Mesendoderm (in vitro differentiated cells): Measurements from ENCODE around the gene CHST13.
"Not testable (repeated sequence)": the region's sequence is repeated elsewhere in the genome, so short reads cannot be mapped to it uniquely, and the experiment has no call there.

Source experiments
- DNase-seq: peaks from one replicate; pipeline ENCODE4 v3.0.0; 2013
- H2AK5ac ChIP-seq: 2 replicates; pipeline ENCODE4 v1.6.1; 2013; ENCODE audit warnings: low read length, inconsistent platforms
- H2BK120ac ChIP-seq: 2 replicates; pipeline ENCODE4 v1.6.1; 2013; ENCODE audit warnings: low read depth, mild to moderate bottlenecking, low read length, moderate library complexity, mixed read lengths
- H2BK15ac ChIP-seq: replicated peaks from 2 replicates; pipeline ENCODE4 v1.6.1; 2013; ENCODE audit warnings: low read depth, mild to moderate bottlenecking, moderate library complexity
- H2BK5ac ChIP-seq: 2 replicates; pipeline ENCODE4 v1.6.1; 2013; ENCODE audit warnings: low read length, inconsistent platforms
- H3K18ac ChIP-seq: 2 replicates; pipeline ENCODE4 v1.6.1; 2013; ENCODE audit warnings: mild to moderate bottlenecking, low read length, mixed read lengths
- H3K23ac ChIP-seq: one replicate; pipeline ENCODE4 v1.6.1; 2013; ENCODE audit warnings: low read length
- H3K27ac ChIP-seq: 2 replicates; pipeline ENCODE4 v1.5.1; 2013; ENCODE audit warnings: low read depth, mild to moderate bottlenecking, inconsistent platforms, low read length, moderate library complexity
- H3K27me3 ChIP-seq: 2 replicates; pipeline ENCODE4 v1.6.1; 2013; ENCODE audit warnings: low read length, control low read depth, mild to moderate bottlenecking, inconsistent platforms; ENCODE audit not compliant: insufficient read depth, poor library complexity
- H3K36me3 ChIP-seq: 2 replicates; pipeline ENCODE4 v1.6.1; 2013; ENCODE audit warnings: low read length, inconsistent platforms; ENCODE audit not compliant: control insufficient read depth, insufficient read depth
- H3K4ac ChIP-seq: one replicate; pipeline ENCODE4 v1.6.1; 2013; ENCODE audit warnings: low read depth, mild to moderate bottlenecking, low read length, moderate library complexity
- H3K4me1 ChIP-seq: 2 replicates; pipeline ENCODE4 v1.6.1; 2013; ENCODE audit warnings: low read depth, low read length, inconsistent platforms; ENCODE audit not compliant: control insufficient read depth
- H3K4me2 ChIP-seq: 2 replicates; pipeline ENCODE4 v1.6.1; 2013; ENCODE audit warnings: low read length
- H3K4me3 ChIP-seq: 2 replicates; pipeline ENCODE4 v1.5.1; 2013; ENCODE audit warnings: mild to moderate bottlenecking, low read length
- H3K56ac ChIP-seq: one replicate; pipeline ENCODE4 v1.6.1; 2013; ENCODE audit warnings: low read length
- H3K79me1 ChIP-seq: 2 replicates; pipeline ENCODE4 v1.6.1; 2013; ENCODE audit warnings: low read length, inconsistent platforms
- H3K79me2 ChIP-seq: 2 replicates; pipeline ENCODE4 v1.6.1; 2013; ENCODE audit warnings: mild to moderate bottlenecking, low read length; ENCODE audit not compliant: control insufficient read depth, insufficient read depth
- H3K9ac ChIP-seq: 2 replicates; pipeline ENCODE4 v1.6.1; 2013; ENCODE audit warnings: low read length, inconsistent platforms
- H4K5ac ChIP-seq: one replicate; pipeline ENCODE4 v1.6.1; 2013; ENCODE audit warnings: low read length
- H4K8ac ChIP-seq: one replicate; pipeline ENCODE4 v1.6.1; 2013; ENCODE audit warnings: low read depth, mild to moderate bottlenecking, control low read depth, low read length, moderate library complexity
- WGBS: extraction: QIAGEN DNeasy Blood & Tissue Kit; methylation state at CpG from one replicate; pipeline ENCODE4 v1.1.7; 2013; ENCODE audit warnings: low lambda C conversion rate, missing lambda C conversion rate; ENCODE audit not compliant: insufficient coverage; ENCODE audit errors: extremely low coverage; 5-methylcytosine and 5-hydroxymethylcytosine counted together

The CHST13 gene

GRCh38 chr3:126577261-126577660, 53.3 kb downstream of the CHST13 start:
- H3K27me3 ChIP-seq = no peaks in the 10 kb centered on the region
- no peaks in the 10 kb centered on the region for H3K79me2 ChIP-seq
- no peaks in the 10 kb centered on the region for H3K36me3 ChIP-seq
- no peak overlapping the region for H2BK15ac ChIP-seq
- H3K4me1 ChIP-seq = no peaks in the 10 kb centered on the region
- H4K5ac ChIP-seq = no peak overlapping the region
- H3K4ac ChIP-seq = no peak overlapping the region
- no peak overlapping the region for H3K4me2 ChIP-seq
- no peak overlapping the region for H4K8ac ChIP-seq
- no peak overlapping the region for H3K4me3 ChIP-seq
- WGBS = no CpG with 5 or more reads among the region's 2 CpGs
- no peak overlapping the region for H2BK120ac ChIP-seq
- H2AK5ac ChIP-seq = no peak overlapping the region
- no peaks in the 10 kb centered on the region for H3K79me1 ChIP-seq
- H3K56ac ChIP-seq = no peak overlapping the region
- no peak overlapping the region for H2BK5ac ChIP-seq
- H3K18ac ChIP-seq = no peak overlapping the region
- no peak overlapping the region for H3K9ac ChIP-seq
- DNase-seq = no peak
- no peak overlapping the region for H3K23ac ChIP-seq
- no peak overlapping the region for H3K27ac ChIP-seq

- Histone ChIP-seq H3K4me2 (no peak overlapping the region), H2BK5ac (no peak overlapping the region), H2AK5ac (no peak overlapping the region), H3K9ac (no peak overlapping the region), H2BK120ac (no peak overlapping the region), H3K4ac (no peak overlapping the region), H3K27ac (no peak overlapping the region), H2BK15ac (no peak overlapping the region), H4K5ac (no peak overlapping the region), H3K27me3 (no peaks in the 10 kb centered on the region), H3K56ac (no peak overlapping the region), H4K8ac (no peak overlapping the region), H3K23ac (no peak overlapping the region), H3K18ac (no peak overlapping the region), H3K79me2 (no peaks in the 10 kb centered on the region), H3K79me1 (no peaks in the 10 kb centered on the region), H3K36me3 (no peaks in the 10 kb centered on the region), H3K4me1 (no peaks in the 10 kb centered on the region), H3K4me3 (no peak overlapping the region)
- no CpG with 5 or more reads among the region's 7 CpGs for WGBS
- DNase-seq = no peak
Observed at GRCh38 chr3:126578702-126579101, 54.7 kb downstream of the CHST13 start.

- Histone ChIP-seq H2AK5ac (no peak overlapping the region), H3K27me3 (no peaks in the 10 kb centered on the region), H3K36me3 (no peaks in the 10 kb centered on the region), H3K56ac (no peak overlapping the region), H3K79me1 (no peaks in the 10 kb centered on the region), H2BK5ac (no peak overlapping the region), H3K4me2 (no peak overlapping the region), H3K4me1 (no peaks in the 10 kb centered on the region), H4K8ac (no peak overlapping the region), H3K23ac (no peak overlapping the region), H3K27ac (no peak overlapping the region), H3K4ac (no peak overlapping the region), H3K79me2 (no peaks in the 10 kb centered on the region), H4K5ac (no peak overlapping the region), H3K9ac (no peak overlapping the region), H2BK120ac (no peak overlapping the region), H3K18ac (no peak overlapping the region), H2BK15ac (no peak overlapping the region), H3K4me3 (no peak overlapping the region)
- DNase-seq = no peak
- no CpG with 5 or more reads among the region's 5 CpGs for WGBS
Observed at GRCh38 chr3:126580746-126581145, 56.8 kb downstream of the CHST13 start.

- Histone ChIP-seq H3K4me1 (no peaks in the 10 kb centered on the region), H3K27me3 (no peaks in the 10 kb centered on the region), H3K79me1 (no peaks in the 10 kb centered on the region), H3K79me2 (no peaks in the 10 kb centered on the region), H2BK15ac (no peak overlapping the region), H3K27ac (no peak overlapping the region), H2BK5ac (no peak overlapping the region), H2BK120ac (no peak overlapping the region), H3K36me3 (no peaks in the 10 kb centered on the region), H4K5ac (no peak overlapping the region), H3K4me3 (no peak overlapping the region), H4K8ac (no peak overlapping the region), H2AK5ac (no peak overlapping the region), H3K4me2 (no peak overlapping the region), H3K9ac (no peak overlapping the region), H3K23ac (no peak overlapping the region), H3K4ac (no peak overlapping the region), H3K18ac (no peak overlapping the region), H3K56ac (no peak overlapping the region)
- WGBS = no CpG with 5 or more reads among the region's 2 CpGs
- no peak for DNase-seq
Observed at GRCh38 chr3:126581569-126581968, 57.6 kb downstream of the CHST13 start.

GRCh38 chr3:126582311-126582710, 58.4 kb downstream of the CHST13 start:
- DNase-seq = no peak
- H3K4me2 ChIP-seq = no peak overlapping the region
- WGBS = no CpG with 5 or more reads among the region's 4 CpGs

GRCh38 chr3:126591515-126591914, 67.6 kb downstream of the CHST13 start:
- DNase-seq, H2BK5ac ChIP-seq, H2BK120ac ChIP-seq, H2BK15ac ChIP-seq, H4K8ac ChIP-seq, H3K18ac ChIP-seq, H3K9ac ChIP-seq, H3K56ac ChIP-seq, H2AK5ac ChIP-seq, H3K79me1 ChIP-seq, H3K23ac ChIP-seq, H3K27ac ChIP-seq, H3K4me2 ChIP-seq, H3K4me3 ChIP-seq, H4K5ac ChIP-seq, H3K27me3 ChIP-seq, H3K36me3 ChIP-seq, H3K79me2 ChIP-seq, H3K4ac ChIP-seq, H3K4me1 ChIP-seq: not testable (repeated sequence)
- WGBS = no CpG with 5 or more reads among the region's 5 CpGs

More at GRCh38 chr3:126582311-126582710, 58.4 kb downstream of the CHST13 start:
- Histone ChIP-seq H3K4me1 (no peaks in the 10 kb centered on the region), H3K27me3 (no peaks in the 10 kb centered on the region), H4K5ac (no peak overlapping the region), H2BK15ac (no peak overlapping the region), H3K9ac (no peak overlapping the region), H3K18ac (no peak overlapping the region), H3K27ac (no peak overlapping the region), H3K79me2 (no peaks in the 10 kb centered on the region), H3K79me1 (no peaks in the 10 kb centered on the region), H3K23ac (no peak overlapping the region), H3K36me3 (no peaks in the 10 kb centered on the region), H3K4ac (no peak overlapping the region), H2AK5ac (no peak overlapping the region), H4K8ac (no peak overlapping the region), H2BK120ac (no peak overlapping the region), H2BK5ac (no peak overlapping the region), H3K4me3 (no peak overlapping the region), H3K56ac (no peak overlapping the region)
